RWPE2 (cell line): ENCODE data around the gene MATCAP1.

Experiments used
- ATAC-seq: fragments of 200-7000 bp; cut with Tn5 transposase; 3 replicates; pipeline ENCODE4 v1.9.1; 2021; ENCODE audit warnings: low read depth
- DNase-seq: peaks from one replicate; pipeline ENCODE4 v3.0.0-alpha.2; 2020; ENCODE audit warnings: low spot score
- H3K27ac ChIP-seq: fragments of 450-650 bp; 2 replicates; pipeline ENCODE4 v1.5.1; 2017; ENCODE audit warnings: mild to moderate bottlenecking; ENCODE audit not compliant: poor library complexity, severe bottlenecking
- H3K27me3 ChIP-seq: fragments of 250-450 bp; sonication (Bioruptor Pico); 2 replicates; pipeline ENCODE4 v1.5.1; 2021; ENCODE audit warnings: mild to moderate bottlenecking, moderate library complexity; ENCODE audit not compliant: insufficient read depth, poor library complexity, severe bottlenecking
- H3K36me3 ChIP-seq: fragments of 250-450 bp; sonication (Bioruptor Pico); 2 replicates; pipeline ENCODE4 v1.5.1; 2020; ENCODE audit warnings: low read depth, mild to moderate bottlenecking, moderate library complexity
- H3K4me1 ChIP-seq: fragments of 250-450 bp; sonication (Bioruptor Pico); 2 replicates; pipeline ENCODE4 v1.5.1; 2021; ENCODE audit warnings: mild to moderate bottlenecking, moderate library complexity; ENCODE audit not compliant: insufficient read depth, poor library complexity, severe bottlenecking
- H3K4me3 ChIP-seq: fragments of 250-450 bp; sonication (Bioruptor Pico); 2 replicates; pipeline ENCODE4 v1.5.1; 2021; ENCODE audit warnings: mild to moderate bottlenecking, moderate library complexity; ENCODE audit not compliant: severe bottlenecking
- H3K9me3 ChIP-seq: fragments of 250-450 bp; sonication (Bioruptor Pico); 2 replicates; pipeline ENCODE4 v1.5.1; 2021; ENCODE audit warnings: mild to moderate bottlenecking, moderate library complexity; ENCODE audit not compliant: severe bottlenecking
- CTCF ChIP-seq: fragments of 450-650 bp; IDR thresholded peaks from one replicate; pipeline ENCODE4 v1.5.1; 2017; ENCODE audit warnings: mild to moderate bottlenecking, moderate library complexity; ENCODE audit not compliant: poor library complexity, severe bottlenecking

Gene MATCAP1

GRCh38 chr16:67170949-67171649 is 12.7 kb downstream of the MATCAP1 start:
- TF ChIP-seq CTCF = no peak
- peaks cover 21% of the 10 kb centered on the region for H3K4me1 ChIP-seq
- peaks cover 9% of the 10 kb centered on the region for H3K36me3 ChIP-seq
- no peaks in the 10 kb centered on the region for H3K9me3 ChIP-seq
- H3K27me3 ChIP-seq = no peaks in the 10 kb centered on the region
- peak overlapping the region; percentile 39 for H3K4me3 ChIP-seq
- no peak for DNase-seq
- peak; percentile 2 for ATAC-seq
- H3K27ac ChIP-seq = peak overlapping the region; percentile 73

GRCh38 chr16:67170168-67170948 is 13.4 kb downstream of the MATCAP1 start, which contains the start of gene NOL3:
Gene NOL3 (plus strand): TSS chr16:67170538.
- peak; percentile 13 for TF ChIP-seq CTCF
- H3K4me1 ChIP-seq = peaks cover 21% of the 10 kb centered on the region

GRCh38 chr16:67169642-67170167 is 14.1 kb downstream of the MATCAP1 start:
- H3K4me1 ChIP-seq = peaks cover 19% of the 10 kb centered on the region
- H3K36me3 ChIP-seq = no peaks in the 10 kb centered on the region
- peak overlapping the region; percentile 39 for H3K4me3 ChIP-seq
- DNase-seq (no peak), ATAC-seq (no peak)
- H3K27me3 ChIP-seq = no peaks in the 10 kb centered on the region
- peak; percentile 61 for TF ChIP-seq CTCF
- H3K9me3 ChIP-seq = no peaks in the 10 kb centered on the region
- peak overlapping the region; percentile 73 for H3K27ac ChIP-seq

More at GRCh38 chr16:67170168-67170948, 13.4 kb downstream of the MATCAP1 start, which contains the start of gene NOL3:
- ATAC-seq (peak; percentile 47), DNase-seq (no peak)
- H3K4me3 ChIP-seq = peak within 1 kb of the TSS; percentile 39
- no peaks in the 10 kb centered on the region for H3K9me3 ChIP-seq
- H3K27me3 ChIP-seq = no peaks in the 10 kb centered on the region
- H3K36me3 ChIP-seq = peaks cover 5% of the 10 kb centered on the region
- H3K27ac ChIP-seq = peak within 1 kb of the TSS; percentile 73

- Histone ChIP-seq H3K36me3 (no peaks in the 10 kb centered on the region), H3K4me3 (no peak overlapping the region), H3K27me3 (no peaks in the 10 kb centered on the region), H3K27ac (no peak overlapping the region), H3K9me3 (no peaks in the 10 kb centered on the region), H3K4me1 (peaks cover 17% of the 10 kb centered on the region)
- TF ChIP-seq CTCF = no peak
- ATAC-seq (no peak), DNase-seq (no peak)
These were observed 14.7 kb downstream of the MATCAP1 start for GRCh38 chr16:67169011-67169451.
